ENCODE measurements around the gene ZNF385A.
A peak's percentile ranks its signal among the peaks of the same experiment; 100 is the strongest.

The ZNF385A gene

GRCh38 chr12:54363618-54364017, 20.9 kb downstream of the ZNF385A start:
- TF ChIP-seq SUZ12 (IDR thresholded peaks at IDR 0.05; ENCODE audit: extremely low read depth, insufficient read depth, insufficient read length) (no peak), YY1 (IDR thresholded peaks at IDR 0.05; ENCODE audit: insufficient read depth, insufficient read length) (no peak), ZNF274 (IDR thresholded peaks at IDR 0.05; ENCODE audit: low read depth, low read length) (no peak)
- Histone ChIP-seq H3K4me3 (ENCODE audit: insufficient read length, low read depth) (no peak overlapping the region), H3K36me3 (ENCODE audit: insufficient read depth, insufficient read length, low read length) (no peaks in the 10 kb centered on the region), H3K27me3 (ENCODE audit: insufficient read depth, insufficient read length) (no peaks in the 10 kb centered on the region), H3K9ac (ENCODE audit: insufficient read length, low read depth) (no peak overlapping the region), H3K4me1 (ENCODE audit: insufficient read depth, insufficient read length) (peaks cover 8% of the 10 kb centered on the region), H3K9me3 (ENCODE audit: insufficient read depth, low read length) (no peaks in the 10 kb centered on the region)
- DNase-seq (ENCODE audit: low read depth, low spot score), result no peak

DNA sequence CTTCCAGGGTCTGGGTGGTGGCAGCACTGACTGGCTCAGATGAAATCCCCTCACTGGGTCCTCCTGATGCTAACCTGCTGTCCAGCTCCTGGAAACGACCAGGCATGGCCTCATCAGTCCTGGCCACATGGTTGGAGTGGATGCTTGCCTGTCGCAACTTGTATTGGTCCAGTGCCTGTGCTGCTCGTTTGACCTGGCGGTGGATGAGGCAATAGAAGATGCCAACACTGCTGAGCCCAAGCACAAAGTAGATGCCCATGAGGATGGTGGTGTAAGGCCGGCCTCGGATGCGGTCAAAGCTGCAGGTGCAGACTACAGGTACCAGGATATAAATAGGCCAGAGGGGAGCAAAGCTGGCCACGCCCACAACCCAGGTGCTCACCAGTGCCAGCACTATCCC, 21.5 kb downstream of the ZNF385A start:
- peaks cover 5% of the 10 kb centered on the region for H3K4me1 ChIP-seq (ENCODE audit: insufficient read depth, insufficient read length)
- no peak overlapping the region for H3K4me3 ChIP-seq (ENCODE audit: insufficient read length, low read depth)
- H3K9ac ChIP-seq (ENCODE audit: insufficient read length, low read depth), result no peak overlapping the region
- no peaks in the 10 kb centered on the region for H3K27me3 ChIP-seq (ENCODE audit: insufficient read depth, insufficient read length)
- H3K9me3 ChIP-seq (ENCODE audit: insufficient read depth, low read length), result no peaks in the 10 kb centered on the region
- no peaks in the 10 kb centered on the region for H3K36me3 ChIP-seq (ENCODE audit: insufficient read depth, insufficient read length, low read length)
- DNase-seq (ENCODE audit: low read depth, low spot score), result no peak
- no peak for TF ChIP-seq ZNF274 (IDR thresholded peaks at IDR 0.05; ENCODE audit: low read depth, low read length)
- no peak for TF ChIP-seq SUZ12 (IDR thresholded peaks at IDR 0.05; ENCODE audit: extremely low read depth, insufficient read depth, insufficient read length)
- TF ChIP-seq YY1 (IDR thresholded peaks at IDR 0.05; ENCODE audit: insufficient read depth, insufficient read length), result no peak

GRCh38 chr12:54360717-54361456, 23.6 kb downstream of the ZNF385A start:
- H3K9me3 ChIP-seq (ENCODE audit: insufficient read depth, low read length), result no peaks in the 10 kb centered on the region
- TF ChIP-seq YY1 (IDR thresholded peaks at IDR 0.05; ENCODE audit: insufficient read depth, insufficient read length), result no peak
- TF ChIP-seq ZNF274 (IDR thresholded peaks at IDR 0.05; ENCODE audit: low read depth, low read length), result no peak
- no peak for TF ChIP-seq SUZ12 (IDR thresholded peaks at IDR 0.05; ENCODE audit: extremely low read depth, insufficient read depth, insufficient read length)
- no peak overlapping the region for H3K9ac ChIP-seq (ENCODE audit: insufficient read length, low read depth)
- no peaks in the 10 kb centered on the region for H3K36me3 ChIP-seq (ENCODE audit: insufficient read depth, insufficient read length, low read length)
- peak; percentile 88 for DNase-seq (ENCODE audit: low read depth, low spot score)
- no peak overlapping the region for H3K4me3 ChIP-seq (ENCODE audit: insufficient read length, low read depth)
- H3K4me1 ChIP-seq (ENCODE audit: insufficient read depth, insufficient read length), result peaks cover 17% of the 10 kb centered on the region
- H3K27me3 ChIP-seq (ENCODE audit: insufficient read depth, insufficient read length), result no peaks in the 10 kb centered on the region

DNA sequence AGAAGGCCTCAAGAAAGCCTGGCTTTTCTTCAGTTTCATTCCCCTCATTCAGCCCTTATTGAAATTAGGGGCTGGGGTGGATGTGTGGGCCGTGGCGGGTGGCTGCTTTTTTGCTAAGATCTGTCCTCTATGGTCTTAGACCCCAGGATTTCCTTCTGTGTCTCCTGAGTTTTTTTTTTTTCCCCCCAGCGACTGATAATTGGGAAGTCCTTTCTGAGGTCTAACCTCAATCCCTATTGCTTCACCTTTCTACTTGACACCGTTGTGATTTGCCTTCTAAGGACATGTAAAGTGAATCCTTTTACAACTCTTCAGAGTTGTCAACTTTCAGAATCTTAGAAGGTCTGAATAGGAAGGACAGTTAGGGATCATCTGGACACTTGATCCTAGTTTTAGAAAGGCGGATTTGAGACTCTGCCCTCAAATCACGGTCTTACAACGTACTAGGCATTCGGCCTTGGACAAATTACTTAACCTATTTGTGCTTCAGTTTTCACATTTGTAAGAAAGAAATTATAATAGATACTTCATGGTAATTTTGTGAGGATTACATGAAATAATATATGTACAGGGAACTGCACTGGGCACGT, 24.7 kb downstream of the ZNF385A start:
- TF ChIP-seq YY1 (IDR thresholded peaks at IDR 0.05; ENCODE audit: insufficient read depth, insufficient read length) (no peak), ZNF274 (IDR thresholded peaks at IDR 0.05; ENCODE audit: low read depth, low read length) (no peak), SUZ12 (IDR thresholded peaks at IDR 0.05; ENCODE audit: extremely low read depth, insufficient read depth, insufficient read length) (no peak)

GRCh38 chr12:54358945-54359761, 25.4 kb downstream of the ZNF385A start:
- Histone ChIP-seq H3K9ac (ENCODE audit: insufficient read length, low read depth) (peak overlapping the region; percentile 88), H3K9me3 (ENCODE audit: insufficient read depth, low read length) (no peaks in the 10 kb centered on the region), H3K27me3 (ENCODE audit: insufficient read depth, insufficient read length) (no peaks in the 10 kb centered on the region), H3K36me3 (ENCODE audit: insufficient read depth, insufficient read length, low read length) (no peaks in the 10 kb centered on the region), H3K4me1 (ENCODE audit: insufficient read depth, insufficient read length) (peaks cover 24% of the 10 kb centered on the region), H3K4me3 (ENCODE audit: insufficient read length, low read depth) (peak overlapping the region; percentile 66)
- DNase-seq (ENCODE audit: low read depth, low spot score), result peak; percentile 99
- TF ChIP-seq SUZ12 (IDR thresholded peaks at IDR 0.05; ENCODE audit: extremely low read depth, insufficient read depth, insufficient read length) (no peak), YY1 (IDR thresholded peaks at IDR 0.05; ENCODE audit: insufficient read depth, insufficient read length) (peak; percentile 11), ZNF274 (IDR thresholded peaks at IDR 0.05; ENCODE audit: low read depth, low read length) (no peak)

More for the DNA sequence above, 24.7 kb downstream of the ZNF385A start:
- no peaks in the 10 kb centered on the region for H3K27me3 ChIP-seq (ENCODE audit: insufficient read depth, insufficient read length)
- no peak for DNase-seq (ENCODE audit: low read depth, low spot score)
- H3K4me3 ChIP-seq (ENCODE audit: insufficient read length, low read depth), result peak overlapping the region; percentile 45
- H3K36me3 ChIP-seq (ENCODE audit: insufficient read depth, insufficient read length, low read length), result no peaks in the 10 kb centered on the region
- H3K9me3 ChIP-seq (ENCODE audit: insufficient read depth, low read length), result no peaks in the 10 kb centered on the region
- H3K9ac ChIP-seq (ENCODE audit: insufficient read length, low read depth), result peak overlapping the region; percentile 83
- peaks cover 23% of the 10 kb centered on the region for H3K4me1 ChIP-seq (ENCODE audit: insufficient read depth, insufficient read length)

- DNase-seq (ENCODE audit: low read depth, low spot score), result no peak
- Histone ChIP-seq H3K9me3 (ENCODE audit: insufficient read depth, low read length) (no peaks in the 10 kb centered on the region), H3K9ac (ENCODE audit: insufficient read length, low read depth) (peak overlapping the region; percentile 88), H3K36me3 (ENCODE audit: insufficient read depth, insufficient read length, low read length) (no peaks in the 10 kb centered on the region), H3K4me3 (ENCODE audit: insufficient read length, low read depth) (peak overlapping the region; percentile 66), H3K27me3 (ENCODE audit: insufficient read depth, insufficient read length) (no peaks in the 10 kb centered on the region), H3K4me1 (ENCODE audit: insufficient read depth, insufficient read length) (peaks cover 28% of the 10 kb centered on the region)
- no peak for TF ChIP-seq SUZ12 (IDR thresholded peaks at IDR 0.05; ENCODE audit: extremely low read depth, insufficient read depth, insufficient read length)
- TF ChIP-seq YY1 (IDR thresholded peaks at IDR 0.05; ENCODE audit: insufficient read depth, insufficient read length), result no peak
- no peak for TF ChIP-seq ZNF274 (IDR thresholded peaks at IDR 0.05; ENCODE audit: low read depth, low read length)
Measured at GRCh38 chr12:54358191-54358944, 26.2 kb downstream of the ZNF385A start.

Data from NT2/D1 (cell line).